NT2/D1 (cell line): ENCODE data around the gene CXADR.

Experiments used
- DNase-seq: peaks from one replicate; pipeline ENCODE4 v3.0.0-alpha.2; 2011; ENCODE audit warnings: low read depth, low spot score
- H3K27me3 ChIP-seq: 2 replicates; pipeline ENCODE4 v1.6.0; 2011; ENCODE audit warnings: mild to moderate bottlenecking; ENCODE audit not compliant: insufficient read length, insufficient read depth
- H3K36me3 ChIP-seq: 2 replicates; pipeline ENCODE4 v1.6.1; 2011; ENCODE audit warnings: mild to moderate bottlenecking, low read length, mixed read lengths; ENCODE audit not compliant: insufficient read depth, insufficient read length
- H3K4me1 ChIP-seq: 2 replicates; pipeline ENCODE4 v1.5.1; 2011; ENCODE audit not compliant: insufficient read depth, insufficient read length
- H3K4me3 ChIP-seq: 2 replicates; pipeline ENCODE4 v1.5.1; 2011; ENCODE audit warnings: low read depth; ENCODE audit not compliant: insufficient read length
- H3K9ac ChIP-seq: 2 replicates; pipeline ENCODE4 v1.6.0; 2011; ENCODE audit warnings: low read depth; ENCODE audit not compliant: insufficient read length
- H3K9me3 ChIP-seq: 2 replicates; pipeline ENCODE4 v1.5.1; 2011; ENCODE audit warnings: mild to moderate bottlenecking, low read length; ENCODE audit not compliant: insufficient read depth
- SUZ12 ChIP-seq: IDR thresholded peaks from 2 replicates; pipeline ENCODE4 v1.6.1; 2011; ENCODE audit not compliant: insufficient read length, insufficient read depth; ENCODE audit errors: extremely low read depth
- YY1 ChIP-seq: IDR thresholded peaks from 2 replicates; pipeline ENCODE4 v1.6.1; 2011; ENCODE audit not compliant: insufficient read length, insufficient read depth
- ZNF274 ChIP-seq: IDR thresholded peaks from 2 replicates; pipeline ENCODE4 v1.6.1; 2011; ENCODE audit warnings: mild to moderate bottlenecking, low read depth, low read length

Gene CXADR

GRCh38 chr21:17554679-17555465, 42.0 kb downstream of the CXADR start:
- peaks cover 50% of the 10 kb centered on the region for H3K36me3 ChIP-seq
- TF ChIP-seq ZNF274 (no peak), YY1 (no peak), SUZ12 (no peak)
- H3K4me3 ChIP-seq: no peak overlapping the region
- no peaks in the 10 kb centered on the region for H3K27me3 ChIP-seq
- H3K9ac ChIP-seq: no peak overlapping the region
- DNase-seq: no peak
- no peaks in the 10 kb centered on the region for H3K4me1 ChIP-seq
- no peaks in the 10 kb centered on the region for H3K9me3 ChIP-seq

- no peaks in the 10 kb centered on the region for H3K9me3 ChIP-seq
- H3K27me3 ChIP-seq: no peaks in the 10 kb centered on the region
- H3K9ac ChIP-seq: no peak overlapping the region
- peaks cover 66% of the 10 kb centered on the region for H3K36me3 ChIP-seq
- H3K4me3 ChIP-seq: no peak overlapping the region
- TF ChIP-seq SUZ12 (no peak), ZNF274 (no peak), YY1 (no peak)
- DNase-seq: no peak
- no peaks in the 10 kb centered on the region for H3K4me1 ChIP-seq
Measured at GRCh38 chr21:17560377-17561025, 47.7 kb downstream of the CXADR start.

GRCh38 chr21:17570786-17571185, 57.9 kb downstream of the CXADR start:
- Histone ChIP-seq H3K27me3 (no peaks in the 10 kb centered on the region), H3K9me3 (no peaks in the 10 kb centered on the region), H3K4me1 (no peaks in the 10 kb centered on the region), H3K36me3 (peaks cover 15% of the 10 kb centered on the region), H3K4me3 (no peak overlapping the region), H3K9ac (no peak overlapping the region)
- no peak for TF ChIP-seq ZNF274
- TF ChIP-seq SUZ12: no peak
- no peak for TF ChIP-seq YY1
- no peak for DNase-seq

GRCh38 chr21:17572431-17572830, 59.6 kb downstream of the CXADR start:
- DNase-seq: no peak
- Histone ChIP-seq H3K9ac (no peak overlapping the region), H3K4me1 (no peaks in the 10 kb centered on the region), H3K4me3 (no peak overlapping the region), H3K9me3 (no peaks in the 10 kb centered on the region), H3K36me3 (peaks cover 7% of the 10 kb centered on the region), H3K27me3 (no peaks in the 10 kb centered on the region)
- TF ChIP-seq SUZ12 (no peak), ZNF274 (no peak), YY1 (no peak)

- H3K9ac ChIP-seq: no peak overlapping the region
- no peaks in the 10 kb centered on the region for H3K9me3 ChIP-seq
- no peak overlapping the region for H3K4me3 ChIP-seq
- no peaks in the 10 kb centered on the region for H3K27me3 ChIP-seq
- H3K36me3 ChIP-seq: peaks cover 7% of the 10 kb centered on the region
- TF ChIP-seq ZNF274 (no peak), SUZ12 (no peak), YY1 (no peak)
- H3K4me1 ChIP-seq: no peaks in the 10 kb centered on the region
- no peak for DNase-seq
Measured at GRCh38 chr21:17575076-17575475, 62.2 kb downstream of the CXADR start.

- Histone ChIP-seq H3K9ac (no peak overlapping the region), H3K27me3 (no peaks in the 10 kb centered on the region), H3K4me1 (no peaks in the 10 kb centered on the region), H3K4me3 (no peak overlapping the region), H3K9me3 (no peaks in the 10 kb centered on the region), H3K36me3 (peaks cover 3% of the 10 kb centered on the region)
- no peak for DNase-seq
- TF ChIP-seq ZNF274 (no peak), YY1 (no peak), SUZ12 (no peak)
Measured at GRCh38 chr21:17576080-17576835, 63.4 kb downstream of the CXADR start.

GRCh38 chr21:17577701-17578100, 64.9 kb downstream of the CXADR start:
- H3K36me3 ChIP-seq: peaks cover 3% of the 10 kb centered on the region
- no peak overlapping the region for H3K4me3 ChIP-seq
- no peaks in the 10 kb centered on the region for H3K9me3 ChIP-seq
- H3K27me3 ChIP-seq: no peaks in the 10 kb centered on the region
- DNase-seq: no peak
- no peak overlapping the region for H3K9ac ChIP-seq
- no peak for TF ChIP-seq SUZ12
- TF ChIP-seq ZNF274: no peak
- no peak for TF ChIP-seq YY1
- no peaks in the 10 kb centered on the region for H3K4me1 ChIP-seq
